IMR-90 (cell line): ENCODE measurements around the gene OR4E1. TPM values are rescaled to one million over a fixed set of nuclear protein-coding genes. Genes with fewer than 3 reads are reported as not detected.

Experiments
- ATAC-seq: fragments of 200-7000 bp; cut with Tn5 transposase; 2 replicates; pipeline ENCODE4 v1.9.1; 2020; ENCODE audit warnings: low read depth, mild to moderate bottlenecking, moderate library complexity
- BruUV-seq: library from RNA; stranded (reverse); fragments of 400-500 nt; replicated peaks from 2 replicates; lab custom pipeline; 2021; lab: Mats Ljungman, UMichigan
- CTCF ChIA-PET: fragments of 300-600 bp; formaldehyde crosslinking; extraction: SDS; loops from one replicate; lab custom pipeline; 2021; ENCODE audit warnings: antibody characterized with exemption; lab: Yijun Ruan, JAX
- POLR2A ChIA-PET: fragments of 300-600 bp; sonication (Branson Sonifier 250); formaldehyde crosslinking; loops from one replicate; lab custom pipeline; 2022; ENCODE audit warnings: antibody characterized with exemption; ENCODE audit not compliant: unreplicated experiment; lab: Charles Lee
- DNase-seq: peaks from one replicate; pipeline ENCODE4 v3.0.0; 2013
- H2AFZ ChIP-seq: replicated peaks from 2 replicates; pipeline ENCODE3; 2013; ENCODE audit warnings: low read length, mild to moderate bottlenecking; ENCODE audit not compliant: poor library complexity
- H2AK5ac ChIP-seq: 2 replicates; pipeline ENCODE4 v1.6.1; 2013; ENCODE audit warnings: low read depth, low read length, inconsistent platforms
- H2AK9ac ChIP-seq: replicated peaks from 2 replicates; pipeline ENCODE3; 2013; ENCODE audit warnings: mild to moderate bottlenecking, low read depth, low read length, moderate library complexity; ENCODE audit not compliant: poor library complexity
- H2BK120ac ChIP-seq: 2 replicates; pipeline ENCODE4 v1.6.1; 2013; ENCODE audit warnings: low read depth, low read length, inconsistent platforms
- H2BK15ac ChIP-seq: 3 replicates; pipeline ENCODE4 v1.6.1; 2013; ENCODE audit warnings: low read depth, low read length, inconsistent platforms
- H2BK20ac ChIP-seq: 2 replicates; pipeline ENCODE4 v1.6.1; 2013; ENCODE audit warnings: low read depth, mild to moderate bottlenecking, inconsistent platforms, low read length, moderate library complexity
- H2BK5ac ChIP-seq: 2 replicates; pipeline ENCODE4 v1.6.1; 2013; ENCODE audit warnings: mild to moderate bottlenecking, low read depth, low read length, inconsistent platforms; ENCODE audit not compliant: poor library complexity, severe bottlenecking
- H3K14ac ChIP-seq: replicated peaks from 2 replicates; pipeline ENCODE4 v1.6.1; 2013; ENCODE audit warnings: low read depth, low read length, inconsistent platforms
- H3K18ac ChIP-seq: 2 replicates; pipeline ENCODE4 v1.6.1; 2013; ENCODE audit warnings: low read depth, low read length, control low read depth
- H3K23ac ChIP-seq: 2 replicates; pipeline ENCODE4 v1.6.1; 2013; ENCODE audit warnings: low read depth, low read length, inconsistent platforms
- H3K27ac ChIP-seq: 2 replicates; pipeline ENCODE4 v1.5.1; 2013; ENCODE audit warnings: mild to moderate bottlenecking, control low read depth, low read length; ENCODE audit not compliant: insufficient read depth
- H3K27me3 ChIP-seq: 2 replicates; pipeline ENCODE4 v1.6.1; 2013; ENCODE audit warnings: low read length; ENCODE audit not compliant: control insufficient read depth, insufficient read depth
- H3K36me3 ChIP-seq: 2 replicates; pipeline ENCODE4 v1.6.1; 2013; ENCODE audit warnings: low read length, mixed read lengths; ENCODE audit not compliant: control insufficient read depth, insufficient read depth
- H3K4ac ChIP-seq: 2 replicates; pipeline ENCODE4 v1.6.1; 2013; ENCODE audit warnings: low read depth, low read length, inconsistent platforms
- H3K4me1 ChIP-seq: 2 replicates; pipeline ENCODE4 v1.6.1; 2013; ENCODE audit warnings: low read length, mixed read lengths; ENCODE audit not compliant: control insufficient read depth, insufficient read depth
- H3K4me2 ChIP-seq: 2 replicates; pipeline ENCODE4 v1.6.1; 2013; ENCODE audit warnings: low read depth, mild to moderate bottlenecking, control low read depth, low read length, moderate library complexity
- H3K4me3 ChIP-seq: 2 replicates; pipeline ENCODE4 v1.5.1; 2013; ENCODE audit warnings: low read depth, mild to moderate bottlenecking, control low read depth, low read length, moderate library complexity; ENCODE audit not compliant: insufficient read depth
- H3K56ac ChIP-seq: 2 replicates; pipeline ENCODE4 v1.6.1; 2013; ENCODE audit warnings: low read length, inconsistent platforms; ENCODE audit not compliant: insufficient read depth; ENCODE audit errors: extremely low read depth
- H3K79me1 ChIP-seq, 2 experiments: 2 replicates each; pipeline ENCODE4 v1.6.1; 2013; ENCODE audit warnings: low read length in 2 of 2, inconsistent platforms in 1 of 2, low read depth in 1 of 2
- H3K9ac ChIP-seq: 2 replicates; pipeline ENCODE4 v1.6.1; 2013; ENCODE audit warnings: low read depth, low read length, control low read depth
- H3K9me1 ChIP-seq: 2 replicates; pipeline ENCODE4 v1.6.1; 2013; ENCODE audit warnings: low read length, inconsistent platforms; ENCODE audit not compliant: insufficient read depth
- H3K9me3 ChIP-seq: 2 replicates; pipeline ENCODE4 v1.6.1; 2013; ENCODE audit warnings: low read length; ENCODE audit not compliant: control insufficient read depth, insufficient read depth
- H4K20me1 ChIP-seq: 2 replicates; pipeline ENCODE4 v1.6.1; 2013; ENCODE audit warnings: low read length, inconsistent platforms; ENCODE audit not compliant: insufficient read depth
- H4K5ac ChIP-seq: 2 replicates; pipeline ENCODE4 v1.6.1; 2013; ENCODE audit warnings: mild to moderate bottlenecking, low read depth, low read length, control low read depth
- H4K8ac ChIP-seq, 2 experiments: 2 replicates each; pipeline ENCODE4 v1.6.1; 2013; ENCODE audit warnings: low read depth in 2 of 2, low read length in 2 of 2, control low read depth in 1 of 2, inconsistent platforms in 1 of 2
- H4K91ac ChIP-seq: 2 replicates; pipeline ENCODE4 v1.6.1; 2013; ENCODE audit warnings: low read depth, low read length, inconsistent platforms; ENCODE audit not compliant: insufficient read depth
- NFE2L2 ChIP-seq: fragments of 150-350 bp; IDR thresholded peaks from 2 replicates; pipeline ENCODE4 v1.6.1; 2016; ENCODE audit warnings: low read depth, mild to moderate bottlenecking, low read length
- POLR2A ChIP-seq: IDR thresholded peaks from 2 replicates; pipeline ENCODE4 v1.6.1; 2012; ENCODE audit warnings: mild to moderate bottlenecking, low read depth, low read length
- WGBS, 2 experiments: methylation state at CpG; one replicate each; pipeline versions ENCODE4 v1.1.5 to v1.1.7; 2013; ENCODE audit warnings: missing lambda C conversion rate in 2 of 2; ENCODE audit not compliant: insufficient read length in 1 of 2; ENCODE audit errors: extremely low coverage in 2 of 2; 5-methylcytosine and 5-hydroxymethylcytosine counted together
- dilution Hi-C: fragments of 300-500 bp; cut with HindIII; formaldehyde crosslinking; loops from one replicate; pipeline ENCODE4 v1.14.3; 2018; ENCODE audit warnings: low sequenced_read_pairs; ENCODE audit not compliant: unreplicated experiment
- in situ Hi-C: fragments of 300-500 bp; cut with MboI; formaldehyde crosslinking; loops from 3 replicates; pipeline ENCODE4 v1.14.3; 2019; ENCODE audit warnings: low sequenced_read_pairs, inconsistent platforms, mixed read lengths
- intact Hi-C: fragments of 100-400 bp; cut with micrococcal nuclease; formaldehyde crosslinking; loops from 2 replicates; pipeline ENCODE4 v1.10.0; 2022
- polyA plus RNA-seq, 3 experiments: library from polyadenylated mRNA; depleted of rRNA; stranded (reverse); fragments of >200 nt; gene quantifications; 2 replicates each; pipeline ENCODE4 v1.2.3, GENCODE V29; 2012; ENCODE audit warnings: low replicate concordance in 1 of 3
- total RNA-seq: library from RNA; depleted of rRNA; stranded (reverse); fragments of >200 nt; gene quantifications from 2 replicates; pipeline ENCODE4 v1.2.3, GENCODE V29; 2012

OR4E1 gene
- total and polyA plus RNA-seq, 2 of the 4 experiments (the other 2 are of a cell fraction) = not detected

DNA sequence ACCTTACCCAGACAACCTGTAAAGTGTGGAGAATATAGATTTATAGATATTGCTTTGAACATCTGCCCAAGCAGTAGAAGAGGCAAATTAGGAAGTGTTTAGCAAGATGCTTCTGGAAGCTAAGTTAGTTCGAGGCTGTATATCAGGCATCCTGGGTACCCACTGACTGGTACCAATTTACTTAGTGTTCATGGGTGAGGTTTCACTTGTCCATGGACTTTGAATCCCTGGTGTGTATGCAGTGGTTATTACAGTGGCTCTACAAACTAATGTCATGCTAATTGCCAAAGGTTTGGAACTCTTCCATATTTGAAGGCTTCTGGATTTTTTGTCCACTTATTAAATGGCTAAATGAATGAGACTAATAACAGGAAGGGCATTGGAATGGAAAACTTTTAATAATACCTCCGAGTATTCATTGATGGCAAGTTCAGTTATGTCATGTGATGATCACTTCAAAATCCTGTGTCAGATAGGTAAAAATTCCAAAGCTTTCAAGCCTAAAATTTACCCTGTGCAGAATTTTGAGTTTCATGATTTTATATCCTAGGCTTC, 20.2 kb downstream of the OR4E1 start, which contains the start of gene OR4E2:
TSS of gene OR4E2 (plus strand) at position 505 of the 555 bp plus-strand sequence. CDS start 11,248 bp downstream, outside the sequence.
- Histone ChIP-seq H2BK5ac (no peak within 1 kb of the TSS), H2AK5ac (no peak within 1 kb of the TSS), H4K20me1 (no peaks in the 10 kb centered on the region), H3K27ac (no peak within 1 kb of the TSS), H3K9ac (no peak within 1 kb of the TSS), H3K4me3 (no peak within 1 kb of the TSS), H3K4me1 (no peaks in the 10 kb centered on the region), H3K9me3 (no peaks in the 10 kb centered on the region), H2BK15ac (no peak within 1 kb of the TSS), H3K23ac (no peak within 1 kb of the TSS), H3K18ac (no peak within 1 kb of the TSS), H3K4me2 (no peak within 1 kb of the TSS), H4K91ac (no peak within 1 kb of the TSS), H2AK9ac (no peak within 1 kb of the TSS), H4K8ac (no peak within 1 kb of the TSS), H3K14ac (no peak within 1 kb of the TSS), H3K79me1 (no peaks in the 10 kb centered on the region), H3K4ac (no peak within 1 kb of the TSS), H3K9me1 (no peaks in the 10 kb centered on the region), H3K56ac (no peak within 1 kb of the TSS), H2BK120ac (no peak within 1 kb of the TSS), H3K27me3 (no peaks in the 10 kb centered on the region; the same call in 1 of the 2 replicates), H3K36me3 (no peaks in the 10 kb centered on the region), H4K5ac (no peak within 1 kb of the TSS), H2AFZ (no peak within 1 kb of the TSS), H2BK20ac (no peak within 1 kb of the TSS)
- in situ Hi-C loops = no loop called here
- ATAC-seq = no peak
- DNase-seq = no peak
- WGBS, 2 experiments = no CpG with 5 or more reads among the region's 2 CpGs
- TF ChIP-seq NFE2L2 (no peak), POLR2A (no peak)
- dilution Hi-C loops = no loop called here
- ChIA-PET POLR2A (no interaction called here), CTCF (no interaction called here)
- intact Hi-C loops = no loop called here
- BruUV-seq = no TSS peak
